OCI-LY7 (cell line): Measurements from ENCODE around the gene KRTAP4-9. TPM values are rescaled to one million over a fixed set of nuclear protein-coding genes. Genes with fewer than 3 reads are reported as not detected.

ENCODE experiments used
- BruUV-seq: library from RNA; stranded (reverse); fragments of 400-500 nt; replicated peaks from 2 replicates; lab custom pipeline; 2021; lab: Mats Ljungman, UMichigan
- CTCF ChIA-PET: fragments of 300-600 bp; sonication (Branson Sonifier 250); formaldehyde crosslinking; loops from one replicate; lab custom pipeline; 2022; ENCODE audit warnings: antibody characterized with exemption; ENCODE audit not compliant: unreplicated experiment; lab: Charles Lee
- POLR2A ChIA-PET: fragments of 300-600 bp; sonication (Branson Sonifier 250); formaldehyde crosslinking; loops from one replicate; lab custom pipeline; 2022; ENCODE audit warnings: antibody characterized with exemption; lab: Charles Lee
- DNase-seq: peaks from one replicate; pipeline ENCODE4 v3.0.0-alpha.2; 2015; ENCODE audit warnings: low spot score
- H2AFZ ChIP-seq: fragments of 200-600 bp; sonication (generic), shearing (Covaris generic); 2 replicates; pipeline ENCODE4 v1.6.1; 2014; ENCODE audit warnings: mild to moderate bottlenecking, antibody characterized with exemption, low read length, moderate library complexity
- H3K27ac ChIP-seq: fragments of 200-600 bp; sonication (generic); 2 replicates; pipeline ENCODE4 v1.5.1; 2014; ENCODE audit warnings: mixed run types, low read depth, mild to moderate bottlenecking, moderate library complexity, low read length, inconsistent platforms; ENCODE audit not compliant: poor library complexity, severe bottlenecking
- H3K36me3 ChIP-seq: fragments of 200-600 bp; sonication (generic); 2 replicates; pipeline ENCODE4 v1.6.1; 2014; ENCODE audit warnings: mild to moderate bottlenecking, antibody characterized with exemption, low read length, moderate library complexity, mixed read lengths; ENCODE audit not compliant: insufficient read depth
- H3K4me1 ChIP-seq: fragments of 200-600 bp; sonication (generic); 2 replicates; pipeline ENCODE4 v1.5.1; 2014; ENCODE audit warnings: mild to moderate bottlenecking, low read length; ENCODE audit not compliant: insufficient read depth, poor library complexity, severe bottlenecking
- H3K4me2 ChIP-seq: fragments of 200-600 bp; sonication (generic); 2 replicates; pipeline ENCODE4 v1.6.1; 2014; ENCODE audit warnings: mild to moderate bottlenecking, low read length
- H3K4me3 ChIP-seq: fragments of 200-600 bp; sonication (generic); 2 replicates; pipeline ENCODE4 v1.5.1; 2014; ENCODE audit warnings: mild to moderate bottlenecking, low read depth, low read length; ENCODE audit not compliant: poor library complexity, severe bottlenecking
- H3K79me2 ChIP-seq: fragments of 200-600 bp; sonication (generic); 2 replicates; pipeline ENCODE4 v1.6.1; 2016; ENCODE audit warnings: low read depth, mild to moderate bottlenecking, low read length, moderate library complexity, mixed read lengths; ENCODE audit not compliant: insufficient read depth
- H3K9me2 ChIP-seq: fragments of 200-600 bp; sonication (generic); 2 replicates; pipeline ENCODE4 v1.6.1; 2016; ENCODE audit warnings: mild to moderate bottlenecking, low read length, mixed read lengths; ENCODE audit not compliant: insufficient read depth
- H3K9me3 ChIP-seq: fragments of 200-600 bp; sonication (generic); 2 replicates; pipeline ENCODE4 v1.6.1; 2014; ENCODE audit warnings: mild to moderate bottlenecking, mixed run types, low read length, mixed read lengths
- H4K20me1 ChIP-seq: fragments of 200-600 bp; sonication (generic); 2 replicates; pipeline ENCODE4 v1.6.1; 2014; ENCODE audit warnings: mild to moderate bottlenecking, antibody characterized with exemption, low read length, moderate library complexity, mixed read lengths; ENCODE audit not compliant: insufficient read depth
- CTCF ChIP-seq: fragments of 200-600 bp; sonication (generic); conservative IDR thresholded peaks from 2 replicates; pipeline ENCODE4 v1.5.1; 2014; ENCODE audit warnings: mild to moderate bottlenecking, antibody characterized with exemption, low read length, moderate library complexity, mixed read lengths
- EZH2phosphoT487 ChIP-seq: fragments of 200-600 bp; sonication (generic); IDR thresholded peaks from 2 replicates; pipeline ENCODE4 v1.6.1; 2018; ENCODE audit warnings: low read depth, borderline replicate concordance, mild to moderate bottlenecking, mixed run types, antibody characterized with exemption, low read length, moderate library complexity, mixed read lengths
- intact Hi-C: fragments of 100-400 bp; cut with micrococcal nuclease; formaldehyde crosslinking; loops from one replicate; pipeline ENCODE4 v1.10.0; 2022; ENCODE audit not compliant: unreplicated experiment
- total RNA-seq, 2 experiments: library from RNA; depleted of rRNA in 1 of 2; stranded (reverse); fragments of >200 nt in 1 of 2; shearing (Covaris generic) in 1 of 2; gene quantifications; 2 replicates each; pipeline ENCODE4 v1.2.3, GENCODE V29; 2014 to 2022

Gene KRTAP4-9
- total RNA-seq, 2 experiments from 2014 or later: not detected

DNA sequence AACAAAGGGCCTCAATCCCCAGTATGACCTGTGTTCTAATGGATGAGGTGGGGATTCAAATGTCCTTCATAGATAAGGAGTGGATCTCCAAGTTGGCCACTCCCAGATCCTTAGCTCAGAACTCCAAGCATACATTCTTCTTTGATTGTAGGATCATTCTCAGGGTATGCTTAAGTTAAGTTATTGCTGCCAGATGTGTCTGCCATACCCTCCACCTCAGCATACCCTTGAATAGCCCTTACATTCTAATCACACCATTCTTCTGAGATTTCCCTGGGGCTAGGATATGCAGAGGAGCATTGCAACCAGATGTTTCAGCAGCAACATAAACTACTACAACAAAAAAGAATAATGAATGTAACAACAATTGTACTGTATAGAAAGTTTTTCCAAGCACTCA is 37.9 kb upstream of the KRTAP4-9 start:
- H2AFZ ChIP-seq: no peak overlapping the region
- intact Hi-C loops: no loop called here
- no peak overlapping the region for H3K4me2 ChIP-seq
- H3K9me2 ChIP-seq: no peaks in the 10 kb centered on the region
- ChIA-PET CTCF (no interaction called here), POLR2A (no interaction called here)
- H3K27ac ChIP-seq: no peak overlapping the region
- no peaks in the 10 kb centered on the region for H4K20me1 ChIP-seq
- no peaks in the 10 kb centered on the region for H3K4me1 ChIP-seq
- TF ChIP-seq EZH2phosphoT487 (no peak), CTCF (no peak)
- BruUV-seq: no TSS peak
- H3K36me3 ChIP-seq: no peaks in the 10 kb centered on the region
- no peak overlapping the region for H3K4me3 ChIP-seq
- H3K79me2 ChIP-seq: no peaks in the 10 kb centered on the region
- H3K9me3 ChIP-seq: no peaks in the 10 kb centered on the region
- no peak for DNase-seq

DNA sequence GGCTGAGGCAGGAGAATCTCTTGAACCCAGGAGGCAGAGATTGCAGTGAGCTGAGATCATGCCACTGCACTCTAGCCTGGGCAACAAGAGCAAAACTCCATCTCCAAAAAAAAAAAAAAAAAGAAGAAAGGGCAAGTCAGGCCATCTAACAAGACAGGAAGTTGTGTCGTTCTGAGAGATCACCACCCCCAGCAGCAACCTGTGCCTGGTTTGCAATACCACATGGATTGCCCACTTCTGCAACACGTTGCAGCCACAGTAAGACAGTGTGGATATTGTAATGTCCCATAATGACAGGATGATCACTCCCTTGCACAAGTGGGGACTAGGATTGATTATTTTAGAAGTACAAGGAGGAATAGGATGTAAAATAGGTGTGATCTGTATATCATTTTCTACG is 36.2 kb upstream of the KRTAP4-9 start:
- H3K9me3 ChIP-seq: no peaks in the 10 kb centered on the region
- no peak overlapping the region for H3K4me3 ChIP-seq

More for the DNA sequence above, 36.2 kb upstream of the KRTAP4-9 start:
- DNase-seq: no peak
- CTCF ChIA-PET: no interaction called here
- H3K36me3 ChIP-seq: no peaks in the 10 kb centered on the region
- H2AFZ ChIP-seq: no peak overlapping the region
- no TSS peak for BruUV-seq
- H3K4me2 ChIP-seq: no peak overlapping the region
- H4K20me1 ChIP-seq: no peaks in the 10 kb centered on the region
- H3K79me2 ChIP-seq: no peaks in the 10 kb centered on the region
- no peak overlapping the region for H3K27ac ChIP-seq
- no peaks in the 10 kb centered on the region for H3K9me2 ChIP-seq
- no peak for TF ChIP-seq EZH2phosphoT487
- no peak for TF ChIP-seq CTCF
- H3K4me1 ChIP-seq: no peaks in the 10 kb centered on the region
- intact Hi-C loops: no loop called here
- POLR2A ChIA-PET: no interaction called here
